Measurements from ENCODE around the gene KIF2C.
"Not testable (repeated sequence)": the region's sequence is repeated elsewhere in the genome, so short reads cannot be mapped to it uniquely, and the experiment has no call there.

The KIF2C gene

GRCh38 chr1:44810101-44810761 is 70.6 kb downstream of the KIF2C start:
- no peak for DNase-seq

- DNase-seq: not testable (repeated sequence)
Observed at GRCh38 chr1:44810762-44811105, 71.1 kb downstream of the KIF2C start.

- DNase-seq: no peak
Observed at GRCh38 chr1:44811234-44811633, 71.6 kb downstream of the KIF2C start.

- no peak for DNase-seq
Observed at GRCh38 chr1:44812822-44813543, 73.3 kb downstream of the KIF2C start.

GRCh38 chr1:44815926-44816325 is 76.3 kb downstream of the KIF2C start:
- not testable (repeated sequence) for DNase-seq

GRCh38 chr1:44817307-44817706 is 77.7 kb downstream of the KIF2C start:
- no peak for DNase-seq
